OCI-LY1 (cell line): Measurements from ENCODE around the gene AMN.
"Not testable (repeated sequence)": the region's sequence is repeated elsewhere in the genome, so short reads cannot be mapped to it uniquely, and the experiment has no call there.

Source experiments
- H2AFZ ChIP-seq: fragments of 200-600 bp; sonication (generic), shearing (Covaris generic); 2 replicates; pipeline ENCODE4 v1.6.0; 2014; ENCODE audit warnings: antibody characterized with exemption, mild to moderate bottlenecking, low read length
- H3F3A ChIP-seq: fragments of 200-600 bp; sonication (generic), shearing (Covaris generic); 2 replicates; pipeline ENCODE4 v1.6.0; 2014; ENCODE audit warnings: mild to moderate bottlenecking, antibody characterized with exemption, low read length, moderate library complexity; ENCODE audit not compliant: insufficient read depth
- H3K27ac ChIP-seq: fragments of 200-600 bp; sonication (generic); 2 replicates; pipeline ENCODE4 v1.5.1; 2014; ENCODE audit warnings: low read length, mixed run types, mild to moderate bottlenecking, low read depth; ENCODE audit not compliant: poor library complexity, severe bottlenecking
- H3K27me3 ChIP-seq: fragments of 200-600 bp; sonication (generic); 2 replicates; pipeline ENCODE4 v1.6.0; 2014; ENCODE audit warnings: antibody characterized with exemption, mild to moderate bottlenecking, low read length, moderate library complexity; ENCODE audit not compliant: insufficient read depth
- H3K36me3 ChIP-seq: fragments of 200-600 bp; sonication (generic); 2 replicates; pipeline ENCODE4 v1.6.1; 2014; ENCODE audit warnings: mild to moderate bottlenecking, antibody characterized with exemption, low read length, moderate library complexity, mixed read lengths; ENCODE audit not compliant: insufficient read depth
- H3K4me1 ChIP-seq: fragments of 200-600 bp; sonication (generic); 2 replicates; pipeline ENCODE4 v1.5.1; 2014; ENCODE audit warnings: mild to moderate bottlenecking, low read length, moderate library complexity; ENCODE audit not compliant: insufficient read depth, severe bottlenecking
- H3K4me2 ChIP-seq: fragments of 200-600 bp; sonication (generic), shearing (Covaris generic); 2 replicates; pipeline ENCODE4 v1.6.1; 2014; ENCODE audit warnings: low read length
- H3K4me3 ChIP-seq: fragments of 200-600 bp; sonication (generic); 2 replicates; pipeline ENCODE4 v1.5.1; 2014; ENCODE audit warnings: low read length, low read depth, mild to moderate bottlenecking, mixed read lengths; ENCODE audit not compliant: poor library complexity, severe bottlenecking
- H3K79me2 ChIP-seq: fragments of 200-600 bp; shearing (Covaris generic); 2 replicates; pipeline ENCODE4 v1.6.1; 2016; ENCODE audit warnings: mixed run types, low read length, mixed read lengths; ENCODE audit not compliant: insufficient read depth
- H3K9ac ChIP-seq: fragments of 200-600 bp; sonication (generic), shearing (Covaris generic); 2 replicates; pipeline ENCODE4 v1.6.1; 2014; ENCODE audit warnings: mild to moderate bottlenecking, low read length, mixed read lengths
- H3K9me2 ChIP-seq: fragments of 200-600 bp; sonication (generic), shearing (Covaris generic); 2 replicates; pipeline ENCODE4 v1.6.1; 2014; ENCODE audit warnings: low read depth, mild to moderate bottlenecking, low read length, mixed read lengths
- H3K9me3 ChIP-seq: fragments of 200-600 bp; shearing (Covaris generic); 2 replicates; pipeline ENCODE4 v1.6.1; 2014; ENCODE audit warnings: low read length, mixed read lengths
- H4K20me1 ChIP-seq: fragments of 200-600 bp; sonication (generic), shearing (Covaris generic); 2 replicates; pipeline ENCODE4 v1.6.0; 2016; ENCODE audit warnings: mild to moderate bottlenecking, low read length; ENCODE audit not compliant: insufficient read depth
- EZH2 ChIP-seq: fragments of 200-600 bp; sonication (generic), shearing (Covaris generic); IDR thresholded peaks from 2 replicates; pipeline ENCODE4 v1.8.0; 2017; ENCODE audit warnings: borderline replicate concordance, mixed run types, mild to moderate bottlenecking, antibody characterized with exemption, low read length, moderate library complexity, mixed read lengths
- TF ChIP-seq, protein P1 (sequence below): fragments of 200-600 bp; sonication (generic), shearing (Covaris generic); IDR thresholded peaks from 2 replicates; pipeline ENCODE4 v1.5.1; 2017; ENCODE audit warnings: mild to moderate bottlenecking, antibody characterized with exemption, low read length, moderate library complexity, mixed read lengths

AMN gene

DNA sequence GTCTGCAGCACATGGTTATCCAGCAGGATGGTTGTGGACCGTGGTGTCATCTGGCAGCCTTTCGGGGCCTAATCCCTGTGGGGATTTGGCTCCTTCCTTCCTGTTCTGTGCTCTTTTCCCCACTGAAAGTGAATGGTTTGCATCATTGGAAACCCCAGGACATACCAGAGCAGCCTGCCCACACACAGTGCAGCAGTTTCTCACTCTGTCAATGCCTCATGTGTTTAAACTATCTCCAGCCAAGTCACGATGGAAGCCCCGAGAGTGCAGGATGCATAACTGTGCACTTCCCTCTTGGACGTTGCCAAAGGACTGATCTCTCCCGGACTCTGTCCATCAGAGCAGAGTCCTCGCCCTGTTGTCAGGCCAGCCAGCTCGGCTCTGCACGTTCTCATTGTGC lies 29.0 kb upstream of the AMN start:
- TF ChIP-seq EZH2, result no peak
- TF ChIP-seq, protein P1, sequence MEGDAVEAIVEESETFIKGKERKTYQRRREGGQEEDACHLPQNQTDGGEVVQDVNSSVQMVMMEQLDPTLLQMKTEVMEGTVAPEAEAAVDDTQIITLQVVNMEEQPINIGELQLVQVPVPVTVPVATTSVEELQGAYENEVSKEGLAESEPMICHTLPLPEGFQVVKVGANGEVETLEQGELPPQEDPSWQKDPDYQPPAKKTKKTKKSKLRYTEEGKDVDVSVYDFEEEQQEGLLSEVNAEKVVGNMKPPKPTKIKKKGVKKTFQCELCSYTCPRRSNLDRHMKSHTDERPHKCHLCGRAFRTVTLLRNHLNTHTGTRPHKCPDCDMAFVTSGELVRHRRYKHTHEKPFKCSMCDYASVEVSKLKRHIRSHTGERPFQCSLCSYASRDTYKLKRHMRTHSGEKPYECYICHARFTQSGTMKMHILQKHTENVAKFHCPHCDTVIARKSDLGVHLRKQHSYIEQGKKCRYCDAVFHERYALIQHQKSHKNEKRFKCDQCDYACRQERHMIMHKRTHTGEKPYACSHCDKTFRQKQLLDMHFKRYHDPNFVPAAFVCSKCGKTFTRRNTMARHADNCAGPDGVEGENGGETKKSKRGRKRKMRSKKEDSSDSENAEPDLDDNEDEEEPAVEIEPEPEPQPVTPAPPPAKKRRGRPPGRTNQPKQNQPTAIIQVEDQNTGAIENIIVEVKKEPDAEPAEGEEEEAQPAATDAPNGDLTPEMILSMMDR, result no peak
- Histone ChIP-seq H3F3A (no peaks in the 10 kb centered on the region), H3K27me3 (no peaks in the 10 kb centered on the region), H3K27ac (no peak overlapping the region), H3K36me3 (peaks cover 10% of the 10 kb centered on the region), H3K9me2 (no peaks in the 10 kb centered on the region), H3K4me3 (no peak overlapping the region), H3K9ac (no peak overlapping the region), H2AFZ (no peak overlapping the region), H3K4me1 (no peaks in the 10 kb centered on the region), H3K4me2 (no peak overlapping the region), H3K9me3 (no peaks in the 10 kb centered on the region), H3K79me2 (no peaks in the 10 kb centered on the region), H4K20me1 (no peaks in the 10 kb centered on the region)

DNA sequence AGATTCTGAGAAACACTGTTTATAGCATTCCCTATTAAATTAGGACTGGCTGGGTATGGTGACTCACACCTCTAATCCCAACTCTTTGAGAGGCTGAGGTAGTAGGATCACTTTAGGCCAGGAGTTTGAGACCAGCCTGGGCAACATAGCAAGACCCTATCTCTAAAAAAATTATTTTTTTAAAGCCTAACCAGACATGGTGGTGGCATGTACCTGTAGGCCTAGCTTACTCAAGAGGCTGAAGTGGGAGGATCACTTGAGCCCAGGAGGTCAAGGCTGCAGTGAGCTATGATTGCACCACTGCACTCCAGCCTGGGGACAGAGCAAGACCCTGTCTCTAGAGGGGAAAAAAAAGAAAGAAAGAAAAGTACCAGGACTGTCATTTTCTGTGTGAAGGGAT lies 25.7 kb upstream of the AMN start:
- H3K27me3 ChIP-seq, H3F3A ChIP-seq, H3K4me3 ChIP-seq, H3K9me3 ChIP-seq, H3K9me2 ChIP-seq, H4K20me1 ChIP-seq, H3K79me2 ChIP-seq, H2AFZ ChIP-seq, H3K4me2 ChIP-seq, H3K27ac ChIP-seq, H3K9ac ChIP-seq: not testable (repeated sequence)
- H3K4me1 ChIP-seq, result peaks cover 16% of the 10 kb centered on the region
- peaks cover 13% of the 10 kb centered on the region for H3K36me3 ChIP-seq

DNA sequence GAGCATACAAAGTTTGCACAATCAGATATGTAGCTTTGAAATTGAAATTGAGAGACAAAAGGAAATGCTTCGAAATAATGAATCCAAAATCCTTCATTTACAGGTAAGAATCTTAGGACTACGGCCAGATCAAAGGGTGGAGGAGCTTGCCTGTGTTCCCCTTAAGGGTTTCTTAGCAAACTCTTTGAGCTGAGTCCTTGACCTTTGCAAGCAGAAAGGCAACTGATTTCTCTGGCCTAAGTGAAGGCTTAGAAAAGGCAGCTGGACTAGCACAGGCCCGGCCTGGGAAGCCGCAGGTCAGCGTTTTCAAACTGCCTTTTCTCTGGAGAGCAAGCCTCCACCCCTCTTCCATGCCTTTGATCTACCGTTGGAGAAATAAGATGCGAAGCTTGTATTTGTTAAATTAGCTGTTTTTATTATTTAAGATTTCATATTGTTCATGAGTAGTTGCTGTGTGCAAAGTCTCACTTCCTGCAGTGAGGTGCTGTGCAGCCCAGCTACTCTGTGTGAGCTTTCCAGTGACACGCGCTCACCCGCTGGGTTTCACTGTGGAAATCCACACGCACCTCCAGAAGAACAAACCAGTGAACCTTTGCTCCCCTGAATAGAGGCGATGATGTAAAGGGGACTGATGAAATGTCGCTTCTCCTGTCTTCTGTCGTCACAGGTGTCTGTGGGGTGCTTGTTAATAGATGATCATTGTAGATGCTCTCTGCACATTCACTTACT lies 25.0 kb upstream of the AMN start:
- H3K79me2 ChIP-seq, result no peaks in the 10 kb centered on the region
- H3K9me2 ChIP-seq, result no peaks in the 10 kb centered on the region
- no peak overlapping the region for H3K4me3 ChIP-seq
- no peak overlapping the region for H2AFZ ChIP-seq
- no peaks in the 10 kb centered on the region for H3F3A ChIP-seq
- H3K27ac ChIP-seq, result no peak overlapping the region
- H3K36me3 ChIP-seq, result peaks cover 9% of the 10 kb centered on the region
- no peaks in the 10 kb centered on the region for H3K27me3 ChIP-seq
- no peaks in the 10 kb centered on the region for H3K9me3 ChIP-seq
- H3K4me1 ChIP-seq, result peaks cover 21% of the 10 kb centered on the region
- H3K4me2 ChIP-seq, result no peak overlapping the region
- H3K9ac ChIP-seq, result no peak overlapping the region
- TF ChIP-seq, protein P1, result no peak
- no peak for TF ChIP-seq EZH2
- no peaks in the 10 kb centered on the region for H4K20me1 ChIP-seq

DNA sequence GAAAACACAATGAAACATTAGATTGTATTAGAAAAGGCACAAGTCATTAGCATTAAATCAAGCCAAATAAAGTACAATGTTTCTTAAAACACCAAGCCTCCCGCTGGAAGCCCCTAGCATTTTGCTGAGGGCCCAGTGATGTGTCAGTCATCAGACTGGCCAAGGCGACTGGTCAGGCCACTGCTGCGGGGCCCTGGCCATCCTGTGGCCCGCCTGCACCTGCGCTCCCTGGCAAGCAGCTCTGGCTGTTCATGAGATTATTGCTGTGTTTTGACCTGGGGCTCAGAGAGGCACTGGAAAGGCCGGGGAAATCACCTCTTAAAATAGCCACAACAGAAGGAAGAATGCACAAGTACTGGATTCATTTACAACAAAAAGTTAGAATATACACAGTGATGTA lies 24.2 kb upstream of the AMN start:
- H3K9ac ChIP-seq, result no peak overlapping the region
- no peak overlapping the region for H3K27ac ChIP-seq
- H3K36me3 ChIP-seq, result peaks cover 8% of the 10 kb centered on the region
- H3K4me1 ChIP-seq, result peaks cover 21% of the 10 kb centered on the region
- no peaks in the 10 kb centered on the region for H3K27me3 ChIP-seq
- no peak overlapping the region for H3K4me3 ChIP-seq
- H3K4me2 ChIP-seq, result no peak overlapping the region
- H3K9me3 ChIP-seq, result no peaks in the 10 kb centered on the region
- no peak overlapping the region for H2AFZ ChIP-seq
- no peaks in the 10 kb centered on the region for H3K9me2 ChIP-seq
- no peaks in the 10 kb centered on the region for H4K20me1 ChIP-seq
- no peaks in the 10 kb centered on the region for H3K79me2 ChIP-seq
- no peak for TF ChIP-seq EZH2
- TF ChIP-seq, protein P1, result no peak
- H3F3A ChIP-seq, result no peaks in the 10 kb centered on the region
